Caco-2 (cell line): ENCODE data around the gene EME1. TPM values are rescaled to one million over a fixed set of nuclear protein-coding genes. Genes with fewer than 3 reads are reported as not detected.
"Not testable (repeated sequence)": the region's sequence is repeated elsewhere in the genome, so short reads cannot be mapped to it uniquely, and the experiment has no call there.

Source experiments
- BruUV-seq: library from RNA; stranded (reverse); fragments of 400-500 nt; replicated peaks from 2 replicates; lab custom pipeline; 2021; lab: Mats Ljungman, UMichigan
- CTCF ChIA-PET: fragments of 300-600 bp; sonication (Branson Sonifier 250); formaldehyde crosslinking; loops from one replicate; lab custom pipeline; 2022; ENCODE audit warnings: antibody characterized with exemption; lab: Charles Lee
- POLR2A ChIA-PET: fragments of 300-600 bp; sonication (Branson Sonifier 250); formaldehyde crosslinking; loops from one replicate; lab custom pipeline; 2022; ENCODE audit warnings: antibody characterized with exemption; lab: Charles Lee
- DNase-seq, 2 experiments: peaks; one replicate each; pipeline versions ENCODE4 v3.0.0 to v3.0.0-alpha.2; 2020 to 2022
- H3K27me3 ChIP-seq: replicated peaks from 2 replicates; pipeline ENCODE4 v1.6.0; 2011; ENCODE audit warnings: low read length; ENCODE audit not compliant: control insufficient read depth, insufficient read depth
- H3K36me3 ChIP-seq: 2 replicates; pipeline ENCODE4 v1.5.1; 2011; ENCODE audit warnings: low read length; ENCODE audit not compliant: control insufficient read depth, insufficient read depth
- H3K4me1 ChIP-seq: fragments of 250-450 bp; sonication (Bioruptor Pico); 2 replicates; pipeline ENCODE4 v1.5.1; 2020; ENCODE audit warnings: mild to moderate bottlenecking
- H3K4me3 ChIP-seq: 2 replicates; pipeline ENCODE4 v1.5.1; 2011; ENCODE audit warnings: low read depth, mild to moderate bottlenecking, control low read depth, low read length
- H3K9me3 ChIP-seq: fragments of 250-450 bp; sonication (Bioruptor Pico); 2 replicates; pipeline ENCODE4 v1.5.1; 2020; ENCODE audit warnings: mild to moderate bottlenecking, moderate library complexity
- H3K27ac Mint-ChIP-seq: one replicate; pipeline ENCODE4 v1.8.0; 2022; ENCODE audit warnings: mixed read lengths; ENCODE audit not compliant: unreplicated experiment
- H3K27me3 Mint-ChIP-seq: one replicate; pipeline ENCODE4 v1.8.0; 2022; ENCODE audit warnings: mixed read lengths; ENCODE audit not compliant: insufficient read depth, unreplicated experiment
- H3K36me3 Mint-ChIP-seq: one replicate; pipeline ENCODE4 v1.8.0; 2022; ENCODE audit warnings: mild to moderate bottlenecking, mixed read lengths; ENCODE audit not compliant: insufficient read depth, unreplicated experiment
- H3K4me1 Mint-ChIP-seq: one replicate; pipeline ENCODE4 v1.8.0; 2022; ENCODE audit warnings: low read depth, mixed read lengths; ENCODE audit not compliant: unreplicated experiment
- H3K4me3 Mint-ChIP-seq: one replicate; pipeline ENCODE4 v1.8.0; 2022; ENCODE audit warnings: mild to moderate bottlenecking, moderate library complexity, mixed read lengths; ENCODE audit not compliant: unreplicated experiment
- H3K9me3 Mint-ChIP-seq: one replicate; pipeline ENCODE4 v1.8.0; 2022; ENCODE audit warnings: mixed read lengths; ENCODE audit not compliant: unreplicated experiment
- intact Hi-C: fragments of 100-400 bp; cut with micrococcal nuclease; formaldehyde crosslinking; loops from one replicate; pipeline ENCODE4 v1.10.0; 2022; ENCODE audit not compliant: unreplicated experiment
- total RNA-seq: library from RNA; stranded (reverse); gene quantifications from 2 replicates; pipeline ENCODE4 v1.2.3, GENCODE V29; 2022
- TF ChIP-seq, protein P1 (sequence below), 2 experiments: fragments of 200-600 bp in 1 of 2; IDR thresholded peaks; 1 replicate in 1 of 2; 2 replicates in 1 of 2; pipeline versions ENCODE4 v1.5.1 to v1.8.0; 2011 to 2022; ENCODE audit warnings: antibody characterized with exemption in 1 of 2, control low read depth in 1 of 2, inconsistent platforms in 1 of 2, low read depth in 1 of 2, low read length in 1 of 2, mild to moderate bottlenecking in 1 of 2, moderate library complexity in 1 of 2; ENCODE audit not compliant: insufficient read depth in 1 of 2, severe bottlenecking in 1 of 2, unreplicated experiment in 1 of 2

EME1 gene
- total RNA-seq, 1 experiment from 2014 or later: 48.5 TPM

DNA sequence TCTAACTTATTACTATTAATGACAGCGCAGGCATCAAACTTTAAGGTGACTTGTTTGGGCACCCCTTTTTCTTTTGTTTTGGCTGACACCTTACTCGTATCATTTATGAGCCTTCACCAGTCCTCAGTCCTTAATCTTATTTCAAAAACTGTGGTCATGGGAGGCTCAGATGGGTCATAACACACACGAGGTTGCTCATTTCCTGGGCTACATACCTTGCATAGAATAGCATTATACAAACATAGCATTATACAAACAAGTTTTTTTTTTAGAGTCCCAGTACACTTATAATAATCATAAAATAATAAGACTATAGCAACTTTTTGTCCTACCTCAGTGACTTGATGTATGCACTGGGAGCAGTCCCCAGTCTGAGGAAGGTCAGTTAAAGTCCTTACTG lies 41.8 kb downstream of the EME1 start:
- TF ChIP-seq, protein P1, sequence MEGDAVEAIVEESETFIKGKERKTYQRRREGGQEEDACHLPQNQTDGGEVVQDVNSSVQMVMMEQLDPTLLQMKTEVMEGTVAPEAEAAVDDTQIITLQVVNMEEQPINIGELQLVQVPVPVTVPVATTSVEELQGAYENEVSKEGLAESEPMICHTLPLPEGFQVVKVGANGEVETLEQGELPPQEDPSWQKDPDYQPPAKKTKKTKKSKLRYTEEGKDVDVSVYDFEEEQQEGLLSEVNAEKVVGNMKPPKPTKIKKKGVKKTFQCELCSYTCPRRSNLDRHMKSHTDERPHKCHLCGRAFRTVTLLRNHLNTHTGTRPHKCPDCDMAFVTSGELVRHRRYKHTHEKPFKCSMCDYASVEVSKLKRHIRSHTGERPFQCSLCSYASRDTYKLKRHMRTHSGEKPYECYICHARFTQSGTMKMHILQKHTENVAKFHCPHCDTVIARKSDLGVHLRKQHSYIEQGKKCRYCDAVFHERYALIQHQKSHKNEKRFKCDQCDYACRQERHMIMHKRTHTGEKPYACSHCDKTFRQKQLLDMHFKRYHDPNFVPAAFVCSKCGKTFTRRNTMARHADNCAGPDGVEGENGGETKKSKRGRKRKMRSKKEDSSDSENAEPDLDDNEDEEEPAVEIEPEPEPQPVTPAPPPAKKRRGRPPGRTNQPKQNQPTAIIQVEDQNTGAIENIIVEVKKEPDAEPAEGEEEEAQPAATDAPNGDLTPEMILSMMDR (IDR thresholded peaks at IDR 0.05; ENCODE audit: insufficient read depth in 1 of 2, low read depth in 1 of 2, low read length in 1 of 2, severe bottlenecking in 1 of 2, unreplicated experiment in 1 of 2): no peak
- Mint-ChIP-seq H3K9me3 (peaks cover 11% of the 10 kb centered on the region), H3K4me1 (no peaks in the 10 kb centered on the region), H3K27ac (no peak overlapping the region), H3K27me3 (peaks cover 7% of the 10 kb centered on the region), H3K36me3 (no peaks in the 10 kb centered on the region), H3K4me3 (no peak overlapping the region)
- Histone ChIP-seq H3K27me3 (no peaks in the 10 kb centered on the region), H3K4me1 (no peaks in the 10 kb centered on the region), H3K4me3 (no peak overlapping the region), H3K36me3 (no peaks in the 10 kb centered on the region), H3K9me3 (peaks cover 16% of the 10 kb centered on the region)
- ChIA-PET POLR2A (no interaction called here), CTCF (no interaction called here)
- DNase-seq: no peak
- intact Hi-C loops: no loop called here
- BruUV-seq: no TSS peak

DNA sequence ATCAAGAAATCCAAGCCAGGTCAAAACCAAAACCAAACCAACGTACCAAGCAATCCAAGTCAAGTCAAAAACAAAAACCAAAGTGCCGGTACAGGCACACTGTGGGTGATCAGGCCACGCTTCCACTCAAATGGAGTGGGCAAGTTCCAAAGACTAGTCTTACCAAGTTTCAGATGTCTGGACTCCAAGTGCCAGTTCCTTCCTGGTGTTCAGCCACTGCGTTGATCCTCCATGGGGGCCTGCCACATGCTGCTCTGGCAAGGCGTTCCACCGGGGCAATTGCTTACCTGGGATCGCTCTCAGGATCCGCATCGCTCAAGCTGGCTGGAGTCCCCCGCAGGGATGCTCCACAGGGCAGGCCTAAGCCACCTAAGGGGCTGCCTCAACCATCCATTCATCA lies 46.5 kb downstream of the EME1 start:
- intact Hi-C loops, H3K36me3 Mint-ChIP-seq, H3K36me3 ChIP-seq, DNase-seq, H3K27ac Mint-ChIP-seq, BruUV-seq, H3K4me3 Mint-ChIP-seq, POLR2A ChIA-PET, H3K27me3 ChIP-seq, H3K27me3 Mint-ChIP-seq, H3K9me3 ChIP-seq, H3K4me3 ChIP-seq: not testable (repeated sequence)
- peaks cover 15% of the 10 kb centered on the region for H3K4me1 Mint-ChIP-seq
- H3K4me1 ChIP-seq: peaks cover 13% of the 10 kb centered on the region
- peaks cover 11% of the 10 kb centered on the region for H3K9me3 Mint-ChIP-seq
- CTCF ChIA-PET: interaction anchor here (0.6 kb wide), 1 partner anchor 25 kb away, joined by 3 read pairs; no protein-coding TSS in a partner anchor

DNA sequence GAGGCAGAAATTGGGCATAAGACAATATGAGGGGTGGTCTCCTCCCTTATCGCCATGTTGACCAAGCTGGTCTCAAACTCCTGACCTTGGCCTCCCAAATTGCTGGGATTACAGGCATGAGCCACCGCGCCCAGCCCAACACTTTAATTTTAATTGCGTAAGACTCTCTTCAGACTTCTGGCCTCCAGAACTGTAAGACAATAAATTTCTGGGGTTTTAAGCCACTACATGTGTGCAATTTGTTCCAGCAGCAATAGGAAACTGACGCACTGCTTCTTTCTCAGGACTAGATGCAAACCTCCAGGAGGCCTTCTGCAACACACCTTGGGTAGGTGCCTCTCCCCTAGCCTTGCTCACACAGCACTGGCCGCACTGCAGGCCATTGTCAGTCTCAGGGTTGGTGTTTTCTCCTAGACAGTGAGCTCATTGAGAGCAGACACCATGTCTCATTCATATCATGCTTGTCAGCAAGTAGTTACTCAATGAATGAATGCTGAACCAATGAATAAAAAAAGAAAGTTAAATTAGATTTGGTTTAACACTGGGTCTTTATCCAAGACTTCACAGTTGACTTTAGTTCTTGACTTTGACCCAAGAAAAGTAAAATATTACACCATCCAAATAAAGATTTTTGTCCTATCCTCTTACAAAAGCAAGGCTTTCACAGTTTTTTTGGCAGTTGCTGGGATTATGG lies 47.5 kb downstream of the EME1 start:
- Mint-ChIP-seq H3K36me3 (no peaks in the 10 kb centered on the region), H3K4me3 (no peak overlapping the region), H3K4me1 (peaks cover 25% of the 10 kb centered on the region), H3K27ac (no peak overlapping the region), H3K9me3 (peaks cover 11% of the 10 kb centered on the region), H3K27me3 (peaks cover 7% of the 10 kb centered on the region)
- no TSS peak for BruUV-seq
- Histone ChIP-seq H3K9me3 (0 out of 2 replicates have a peak, but pooled peaks cover 6% of the 10 kb centered on the region), H3K4me3 (no peak overlapping the region), H3K4me1 (peaks cover 23% of the 10 kb centered on the region), H3K36me3 (no peaks in the 10 kb centered on the region), H3K27me3 (no peaks in the 10 kb centered on the region)
- CTCF ChIA-PET: interaction anchor here (0.6 to 2.7 kb wide), 5 partner anchors 23 to 1792 kb away, joined by 3 to 13 read pairs (median 3); partner anchors contain the start of gene LRRC59
- no peak for DNase-seq
- POLR2A ChIA-PET: no interaction called here
- intact Hi-C loops: no loop called here
- TF ChIP-seq, protein P1 (IDR thresholded peaks at IDR 0.05; ENCODE audit: insufficient read depth in 1 of 2, low read depth in 1 of 2, low read length in 1 of 2, severe bottlenecking in 1 of 2, unreplicated experiment in 1 of 2): no peak
